Neural cell (in vitro differentiated cells): ENCODE measurements around the gene STXBP1. TPM values are rescaled to one million over a fixed set of nuclear protein-coding genes. Genes with fewer than 3 reads are reported as not detected.

Source experiments
- H2AFZ ChIP-seq: fragments of 200-600, 300-800 bp; sonication (generic), shearing (Covaris generic); 2 replicates; pipeline ENCODE4 v1.6.0; 2014; ENCODE audit warnings: low read depth, mild to moderate bottlenecking, antibody characterized with exemption, low read length, moderate library complexity
- H3F3A ChIP-seq: fragments of 200-600 bp; shearing (Covaris generic); 2 replicates; pipeline ENCODE4 v1.6.1; 2016; ENCODE audit warnings: mild to moderate bottlenecking, moderate library complexity, mixed read lengths, antibody characterized with exemption, low read length; ENCODE audit not compliant: insufficient read depth, poor library complexity, severe bottlenecking
- H3K27ac ChIP-seq: fragments of 200-600, 300-800 bp; sonication (generic), shearing (Covaris generic); 2 replicates; pipeline ENCODE4 v1.5.1; 2014; ENCODE audit warnings: mild to moderate bottlenecking, low read length, moderate library complexity
- H3K27me3 ChIP-seq: fragments of 300-800, 200-600 bp; sonication (generic), shearing (Covaris generic); 2 replicates; pipeline ENCODE4 v1.6.0; 2014; ENCODE audit warnings: mild to moderate bottlenecking, low read depth, low read length, moderate library complexity; ENCODE audit not compliant: insufficient read depth
- H3K36me3 ChIP-seq: fragments of 300-800, 200-600 bp; sonication (generic), shearing (Covaris generic); 2 replicates; pipeline ENCODE4 v1.5.1; 2014; ENCODE audit warnings: mild to moderate bottlenecking, antibody characterized with exemption, low read length, moderate library complexity; ENCODE audit not compliant: insufficient read depth
- H3K4me2 ChIP-seq: fragments of 300-800, 200-600 bp; sonication (generic), shearing (Covaris generic); 2 replicates; pipeline ENCODE4 v1.6.0; 2014; ENCODE audit warnings: mild to moderate bottlenecking, low read length
- H3K4me3 ChIP-seq: fragments of 300-800, 200-600 bp; sonication (generic), shearing (Covaris generic); 2 replicates; pipeline ENCODE4 v1.5.1; 2014; ENCODE audit warnings: mild to moderate bottlenecking, low read length, moderate library complexity
- H3K79me2 ChIP-seq: fragments of 200-600 bp; shearing (Covaris generic); replicated peaks from 2 replicates; pipeline ENCODE4 v1.6.0; 2014; ENCODE audit warnings: mild to moderate bottlenecking, low read length, moderate library complexity; ENCODE audit not compliant: insufficient read depth
- H3K9ac ChIP-seq: fragments of 300-800, 200-600 bp; sonication (generic), shearing (Covaris generic); 2 replicates; pipeline ENCODE4 v1.6.1; 2016; ENCODE audit warnings: mild to moderate bottlenecking, low read length, mixed read lengths
- H3K9me2 ChIP-seq: fragments of 200-600 bp; shearing (Covaris generic); 2 replicates; pipeline ENCODE4 v1.6.1; 2016; ENCODE audit warnings: mild to moderate bottlenecking, low read length, mixed read lengths; ENCODE audit not compliant: insufficient read depth
- H3K9me3 ChIP-seq: fragments of 200-600, 300-800 bp; sonication (generic), shearing (Covaris generic); 2 replicates; pipeline ENCODE4 v1.6.1; 2016; ENCODE audit warnings: mild to moderate bottlenecking, mixed run types, low read length, moderate library complexity, mixed read lengths
- H4K20me1 ChIP-seq: fragments of 200-600 bp; shearing (Covaris generic); 2 replicates; pipeline ENCODE4 v1.6.1; 2016; ENCODE audit warnings: mild to moderate bottlenecking, mixed run types; ENCODE audit not compliant: insufficient read depth
- EP300 ChIP-seq: fragments of 450-650 bp; conservative IDR thresholded peaks from 2 replicates; pipeline ENCODE4 v1.6.1; 2014; ENCODE audit warnings: antibody characterized with exemption, mild to moderate bottlenecking, moderate library complexity; ENCODE audit not compliant: poor library complexity, severe bottlenecking
- EZH2 ChIP-seq: fragments of 200-600, 300-800 bp; shearing (Covaris generic), sonication (generic); IDR thresholded peaks from 2 replicates; pipeline ENCODE4 v1.6.1; 2014; ENCODE audit warnings: antibody characterized with exemption, low read length, borderline replicate concordance, mild to moderate bottlenecking; ENCODE audit not compliant: insufficient read depth, poor library complexity, severe bottlenecking
- MXI1 ChIP-seq: fragments of 450-650 bp; conservative IDR thresholded peaks from 2 replicates; pipeline ENCODE4 v1.6.1; 2014; ENCODE audit warnings: antibody characterized with exemption, mild to moderate bottlenecking; ENCODE audit not compliant: poor library complexity, severe bottlenecking
- POLR2AphosphoS5 ChIP-seq: IDR thresholded peaks from 2 replicates; pipeline ENCODE4 v1.6.1; 2012
- RAD21 ChIP-seq: fragments of 450-650 bp; conservative IDR thresholded peaks from 2 replicates; pipeline ENCODE4 v1.6.1; 2014; ENCODE audit warnings: antibody characterized with exemption, mild to moderate bottlenecking, moderate library complexity
- SMC3 ChIP-seq: fragments of 450-650 bp; conservative IDR thresholded peaks from 2 replicates; pipeline ENCODE4 v1.6.1; 2014; ENCODE audit warnings: antibody characterized with exemption, mild to moderate bottlenecking, moderate library complexity; ENCODE audit not compliant: poor library complexity
- TAF1 ChIP-seq: IDR thresholded peaks from 2 replicates; pipeline ENCODE4 v1.6.1; 2012; ENCODE audit warnings: low read depth
- polyA minus RNA-seq: library from RNA; depleted of rRNA, polyadenylated mRNA; stranded (reverse); fragments of >200 nt; gene quantifications from 2 replicates; pipeline ENCODE4 v1.2.3, GENCODE V29; 2014
- polyA plus RNA-seq: library from polyadenylated mRNA; depleted of rRNA; stranded (reverse); fragments of >200 nt; gene quantifications from 2 replicates; pipeline ENCODE4 v1.2.3, GENCODE V29; 2014
- TF ChIP-seq, protein P1 (sequence below): IDR thresholded peaks from 2 replicates; pipeline ENCODE4 v1.6.1; 2012; ENCODE audit warnings: borderline replicate concordance
- TF ChIP-seq, protein P2 (sequence below): fragments of 450-650 bp; IDR thresholded peaks from 2 replicates; pipeline ENCODE4 v1.5.1; 2014; ENCODE audit warnings: antibody characterized with exemption, mild to moderate bottlenecking, moderate library complexity; ENCODE audit not compliant: poor library complexity, severe bottlenecking

Gene STXBP1
- polyA plus RNA-seq (42.5 and 66.2 TPM in 2 replicates), polyA minus RNA-seq (99.6 and 157 TPM in 2 replicates)

DNA sequence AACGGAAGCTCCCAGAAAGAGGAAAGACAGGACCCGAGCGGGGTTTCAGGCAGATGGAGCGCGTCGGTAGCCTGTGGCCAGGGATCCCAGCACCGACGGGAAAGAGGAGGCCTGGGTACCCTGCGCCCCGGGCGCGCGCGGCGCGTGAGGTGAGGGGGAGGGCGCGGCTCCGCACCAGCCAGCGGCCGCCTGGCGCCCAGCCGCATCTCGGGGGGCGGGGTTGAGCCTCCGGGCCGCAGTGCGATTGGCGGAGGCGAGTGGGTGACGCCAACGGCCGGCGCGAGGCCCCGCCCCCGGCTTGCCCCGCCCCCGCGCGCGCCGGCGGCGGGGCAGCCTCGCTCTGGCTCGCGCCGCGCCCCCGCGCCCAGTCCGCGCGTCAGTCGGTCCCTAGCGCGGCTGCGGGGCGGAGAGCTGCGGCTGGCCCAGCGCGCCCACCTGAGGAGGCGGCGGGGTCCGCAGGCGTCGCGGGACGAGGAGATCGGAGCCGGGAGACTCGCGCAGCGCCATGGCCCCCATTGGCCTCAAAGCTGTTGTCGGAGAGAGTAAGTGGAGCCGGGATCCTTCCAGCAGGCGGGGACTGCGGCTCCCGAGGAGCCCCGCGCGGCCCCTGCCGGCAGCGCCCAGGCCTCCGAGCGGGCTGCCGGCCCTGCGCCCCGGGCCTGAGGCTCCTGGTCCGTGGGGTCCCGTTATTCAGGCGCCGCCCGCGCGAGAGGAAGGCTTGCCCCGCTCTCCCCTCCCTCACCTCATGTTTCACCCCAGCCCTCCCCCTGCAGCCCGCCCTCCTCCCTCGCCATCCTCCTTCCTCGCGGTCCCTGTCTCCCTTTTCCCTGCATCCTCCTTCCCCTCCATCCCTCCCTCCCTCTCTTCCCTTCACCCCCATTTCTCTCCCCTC is at the start of gene STXBP1:
Gene STXBP1, plus strand, starts transcription at position 379 of the 892 bp plus-strand sequence. Its CDS starts 127 bp downstream, at position 506.
- Histone ChIP-seq H3K36me3 (no peaks in the 10 kb centered on the region), H3K9me2 (no peaks in the 10 kb centered on the region), H3K9me3 (no peaks in the 10 kb centered on the region), H4K20me1 (no peaks in the 10 kb centered on the region), H3F3A (peaks cover 12% of the 10 kb centered on the region), H3K4me3 (peak within 1 kb of the TSS; percentile 94), H3K9ac (peak within 1 kb of the TSS; percentile 97), H3K27ac (peak within 1 kb of the TSS; percentile 95), H2AFZ (peak within 1 kb of the TSS; percentile 63), H3K4me2 (peak within 1 kb of the TSS; percentile 68), H3K79me2 (peaks cover 41% of the 10 kb centered on the region), H3K27me3 (peaks cover 10% of the 10 kb centered on the region)
- TF ChIP-seq SMC3 = no peak
- TF ChIP-seq, protein P1, sequence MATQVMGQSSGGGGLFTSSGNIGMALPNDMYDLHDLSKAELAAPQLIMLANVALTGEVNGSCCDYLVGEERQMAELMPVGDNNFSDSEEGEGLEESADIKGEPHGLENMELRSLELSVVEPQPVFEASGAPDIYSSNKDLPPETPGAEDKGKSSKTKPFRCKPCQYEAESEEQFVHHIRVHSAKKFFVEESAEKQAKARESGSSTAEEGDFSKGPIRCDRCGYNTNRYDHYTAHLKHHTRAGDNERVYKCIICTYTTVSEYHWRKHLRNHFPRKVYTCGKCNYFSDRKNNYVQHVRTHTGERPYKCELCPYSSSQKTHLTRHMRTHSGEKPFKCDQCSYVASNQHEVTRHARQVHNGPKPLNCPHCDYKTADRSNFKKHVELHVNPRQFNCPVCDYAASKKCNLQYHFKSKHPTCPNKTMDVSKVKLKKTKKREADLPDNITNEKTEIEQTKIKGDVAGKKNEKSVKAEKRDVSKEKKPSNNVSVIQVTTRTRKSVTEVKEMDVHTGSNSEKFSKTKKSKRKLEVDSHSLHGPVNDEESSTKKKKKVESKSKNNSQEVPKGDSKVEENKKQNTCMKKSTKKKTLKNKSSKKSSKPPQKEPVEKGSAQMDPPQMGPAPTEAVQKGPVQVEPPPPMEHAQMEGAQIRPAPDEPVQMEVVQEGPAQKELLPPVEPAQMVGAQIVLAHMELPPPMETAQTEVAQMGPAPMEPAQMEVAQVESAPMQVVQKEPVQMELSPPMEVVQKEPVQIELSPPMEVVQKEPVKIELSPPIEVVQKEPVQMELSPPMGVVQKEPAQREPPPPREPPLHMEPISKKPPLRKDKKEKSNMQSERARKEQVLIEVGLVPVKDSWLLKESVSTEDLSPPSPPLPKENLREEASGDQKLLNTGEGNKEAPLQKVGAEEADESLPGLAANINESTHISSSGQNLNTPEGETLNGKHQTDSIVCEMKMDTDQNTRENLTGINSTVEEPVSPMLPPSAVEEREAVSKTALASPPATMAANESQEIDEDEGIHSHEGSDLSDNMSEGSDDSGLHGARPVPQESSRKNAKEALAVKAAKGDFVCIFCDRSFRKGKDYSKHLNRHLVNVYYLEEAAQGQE = peak; percentile 67
- TF ChIP-seq EP300 = no peak
- TF ChIP-seq TAF1 = peak; percentile 71
- TF ChIP-seq POLR2AphosphoS5 = peak; percentile 96
- peak; percentile 36 for TF ChIP-seq RAD21
- peak; percentile 41 for TF ChIP-seq MXI1
- no peak for TF ChIP-seq EZH2
- TF ChIP-seq, protein P2, sequence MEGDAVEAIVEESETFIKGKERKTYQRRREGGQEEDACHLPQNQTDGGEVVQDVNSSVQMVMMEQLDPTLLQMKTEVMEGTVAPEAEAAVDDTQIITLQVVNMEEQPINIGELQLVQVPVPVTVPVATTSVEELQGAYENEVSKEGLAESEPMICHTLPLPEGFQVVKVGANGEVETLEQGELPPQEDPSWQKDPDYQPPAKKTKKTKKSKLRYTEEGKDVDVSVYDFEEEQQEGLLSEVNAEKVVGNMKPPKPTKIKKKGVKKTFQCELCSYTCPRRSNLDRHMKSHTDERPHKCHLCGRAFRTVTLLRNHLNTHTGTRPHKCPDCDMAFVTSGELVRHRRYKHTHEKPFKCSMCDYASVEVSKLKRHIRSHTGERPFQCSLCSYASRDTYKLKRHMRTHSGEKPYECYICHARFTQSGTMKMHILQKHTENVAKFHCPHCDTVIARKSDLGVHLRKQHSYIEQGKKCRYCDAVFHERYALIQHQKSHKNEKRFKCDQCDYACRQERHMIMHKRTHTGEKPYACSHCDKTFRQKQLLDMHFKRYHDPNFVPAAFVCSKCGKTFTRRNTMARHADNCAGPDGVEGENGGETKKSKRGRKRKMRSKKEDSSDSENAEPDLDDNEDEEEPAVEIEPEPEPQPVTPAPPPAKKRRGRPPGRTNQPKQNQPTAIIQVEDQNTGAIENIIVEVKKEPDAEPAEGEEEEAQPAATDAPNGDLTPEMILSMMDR = peak; percentile 47

DNA sequence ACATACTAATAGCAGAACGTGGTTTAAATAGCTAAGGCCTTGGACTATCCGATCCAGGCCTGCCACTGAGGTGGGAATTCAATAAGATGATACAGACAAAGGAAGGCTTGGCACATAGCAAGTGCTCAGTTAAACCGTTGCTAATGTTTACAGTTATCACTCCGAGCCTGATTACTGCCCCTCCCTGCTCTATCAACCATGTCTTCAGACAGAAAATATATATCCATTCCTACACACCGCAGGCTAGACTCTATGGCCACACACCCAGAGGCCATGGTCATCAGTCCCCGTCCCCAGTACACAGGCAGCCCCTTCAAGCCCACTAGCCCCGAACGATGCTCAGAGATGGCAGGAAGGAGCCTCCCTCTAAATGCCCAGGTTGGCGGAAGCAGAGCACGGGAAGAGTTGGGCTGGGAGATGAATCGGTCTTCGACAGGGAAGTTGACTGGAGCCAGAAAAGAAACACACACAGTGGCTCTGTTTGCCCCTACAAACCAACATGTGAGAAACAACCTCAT is 49.7 kb upstream of the STXBP1 start:
- Histone ChIP-seq H3K4me2 (no peak overlapping the region), H4K20me1 (no peaks in the 10 kb centered on the region), H3K79me2 (no peaks in the 10 kb centered on the region)

More for the DNA sequence above, 49.7 kb upstream of the STXBP1 start:
- no peaks in the 10 kb centered on the region for H3K27me3 ChIP-seq
- no peak overlapping the region for H3K9ac ChIP-seq
- H3K36me3 ChIP-seq = no peaks in the 10 kb centered on the region
- H3K4me3 ChIP-seq = no peak overlapping the region
- TF ChIP-seq POLR2AphosphoS5 (no peak), EP300 (no peak), TAF1 (no peak), RAD21 (no peak)
- H3K9me3 ChIP-seq = no peaks in the 10 kb centered on the region
- H3K9me2 ChIP-seq = no peaks in the 10 kb centered on the region
- H2AFZ ChIP-seq = no peak overlapping the region
- H3F3A ChIP-seq = no peaks in the 10 kb centered on the region
- no peak overlapping the region for H3K27ac ChIP-seq
